ENCODE measurements around the gene AGBL1. TPM values are rescaled to one million over a fixed set of nuclear protein-coding genes. Genes with fewer than 3 reads are reported as not detected.

Gene AGBL1
- total and polyA plus RNA-seq, 2 donors: 1.5 TPM; not detected in 1

- Histone ChIP-seq H3K36me3 (ENCODE audit: insufficient read depth) (no peaks in the 10 kb centered on the region), H3K27ac (ENCODE audit: low read depth) (no peak overlapping the region), H3K4me1 (ENCODE audit: insufficient read depth) (no peaks in the 10 kb centered on the region), H3K4me3 (ENCODE audit: low read depth, low read length) (no peak overlapping the region)
- 89% methylated on average over 9 of the region's 9 CpGs for WGBS
- DNase-seq (ENCODE audit: extremely low spot score): no peak
Measured at GRCh38 chr15:86311568-86312280, 232.1 kb downstream of the AGBL1 start.

DNA sequence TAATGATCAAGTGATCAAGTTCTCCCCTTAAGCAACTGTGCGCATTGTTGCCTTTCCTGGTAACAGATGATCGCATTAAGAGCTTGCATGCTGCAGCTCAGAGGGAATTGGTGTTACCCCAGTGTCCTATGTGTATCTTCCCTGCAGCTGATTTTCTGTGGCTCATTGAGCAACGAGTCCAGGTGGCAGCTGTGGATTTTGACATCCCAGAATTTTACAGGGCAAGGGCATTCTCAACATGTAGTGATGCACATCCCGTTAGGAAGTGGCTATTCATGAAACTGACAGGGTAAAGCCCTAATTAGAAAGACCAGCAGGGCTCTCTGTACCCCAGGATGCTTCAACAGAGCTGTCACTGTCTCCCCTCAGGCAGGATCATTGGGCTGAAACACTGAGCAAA is 232.8 kb downstream of the AGBL1 start:
- WGBS: 65% methylated on average over 4 of the region's 4 CpGs
- Histone ChIP-seq H3K4me3 (ENCODE audit: low read depth, low read length) (no peak overlapping the region), H3K4me1 (ENCODE audit: insufficient read depth) (no peaks in the 10 kb centered on the region), H3K27ac (ENCODE audit: low read depth) (no peak overlapping the region), H3K36me3 (ENCODE audit: insufficient read depth) (no peaks in the 10 kb centered on the region)
- DNase-seq (ENCODE audit: extremely low spot score): no peak

GRCh38 chr15:86316216-86316615 is 236.5 kb downstream of the AGBL1 start:
- no peak overlapping the region for H3K27ac ChIP-seq (ENCODE audit: low read depth)
- 64% methylated on average over 8 of the region's 8 CpGs for WGBS
- DNase-seq (ENCODE audit: extremely low spot score): no peak
- H3K4me3 ChIP-seq (ENCODE audit: low read depth, low read length): no peak overlapping the region
- no peaks in the 10 kb centered on the region for H3K4me1 ChIP-seq (ENCODE audit: insufficient read depth)
- no peaks in the 10 kb centered on the region for H3K36me3 ChIP-seq (ENCODE audit: insufficient read depth)

DNA sequence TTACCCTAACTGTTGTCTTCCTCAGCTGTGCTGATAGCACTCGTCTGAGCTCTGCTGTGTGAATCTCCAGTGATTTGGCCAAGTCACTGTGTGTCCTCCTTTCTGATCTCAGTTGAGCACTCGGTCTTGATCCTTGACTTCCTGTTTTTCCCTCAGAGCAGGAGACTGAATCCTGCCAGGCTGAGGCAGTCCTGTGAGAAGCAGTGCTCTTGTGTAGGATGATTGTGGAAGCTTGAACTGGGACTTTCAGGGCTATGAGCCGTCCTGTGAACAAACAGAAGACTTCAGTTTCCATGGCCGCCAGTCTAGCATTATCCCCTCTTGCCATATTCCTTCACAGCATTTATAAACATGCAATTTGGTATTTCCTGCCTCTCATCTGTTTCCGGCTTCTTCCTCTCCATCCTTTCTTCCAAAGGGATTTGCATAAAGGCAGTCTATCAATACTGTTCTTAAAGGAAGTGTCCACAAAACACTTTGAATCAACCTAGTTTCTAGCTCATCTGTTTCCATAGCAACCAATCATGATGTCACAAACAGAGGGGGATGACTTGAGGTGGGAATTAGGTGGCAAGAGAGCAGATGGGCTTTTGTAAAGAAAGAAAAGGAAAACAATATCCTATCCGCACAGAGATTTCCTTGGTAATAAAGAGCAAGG is 237.2 kb downstream of the AGBL1 start:
- DNase-seq (ENCODE audit: extremely low spot score): no peak
- Histone ChIP-seq H3K36me3 (ENCODE audit: insufficient read depth) (no peaks in the 10 kb centered on the region), H3K4me3 (ENCODE audit: low read depth, low read length) (no peak overlapping the region), H3K27ac (ENCODE audit: low read depth) (no peak overlapping the region), H3K4me1 (ENCODE audit: insufficient read depth) (no peaks in the 10 kb centered on the region)
- WGBS: 38% methylated on average over 6 of the region's 6 CpGs

GRCh38 chr15:86317384-86317740 is 237.7 kb downstream of the AGBL1 start:
- Histone ChIP-seq H3K36me3 (ENCODE audit: insufficient read depth) (no peaks in the 10 kb centered on the region), H3K4me3 (ENCODE audit: low read depth, low read length) (no peak overlapping the region), H3K4me1 (ENCODE audit: insufficient read depth) (no peaks in the 10 kb centered on the region), H3K27ac (ENCODE audit: low read depth) (no peak overlapping the region)
- no peak for DNase-seq (ENCODE audit: extremely low spot score)
- 72% methylated on average over 4 of the region's 4 CpGs for WGBS

GRCh38 chr15:86322629-86323028 is 243.0 kb downstream of the AGBL1 start:
- H3K36me3 ChIP-seq (ENCODE audit: insufficient read depth): no peaks in the 10 kb centered on the region
- no peak for DNase-seq (ENCODE audit: extremely low spot score)
- no peak overlapping the region for H3K4me3 ChIP-seq (ENCODE audit: low read depth, low read length)
- no peak overlapping the region for H3K27ac ChIP-seq (ENCODE audit: low read depth)
- 65% methylated on average over 1 of the region's 1 CpG for WGBS
- H3K4me1 ChIP-seq (ENCODE audit: insufficient read depth): no peaks in the 10 kb centered on the region

GRCh38 chr15:86327230-86327865 is 247.7 kb downstream of the AGBL1 start:
- Histone ChIP-seq H3K36me3 (ENCODE audit: insufficient read depth) (no peaks in the 10 kb centered on the region), H3K4me1 (ENCODE audit: insufficient read depth) (no peaks in the 10 kb centered on the region), H3K4me3 (ENCODE audit: low read depth, low read length) (no peak overlapping the region), H3K27ac (ENCODE audit: low read depth) (no peak overlapping the region)
- DNase-seq (ENCODE audit: extremely low spot score): no peak
- WGBS: 36% methylated on average over 2 of the region's 2 CpGs

- WGBS: 35% methylated on average over 2 of the region's 2 CpGs
- Histone ChIP-seq H3K36me3 (ENCODE audit: insufficient read depth) (no peaks in the 10 kb centered on the region), H3K4me3 (ENCODE audit: low read depth, low read length) (no peak overlapping the region), H3K4me1 (ENCODE audit: insufficient read depth) (no peaks in the 10 kb centered on the region), H3K27ac (ENCODE audit: low read depth) (no peak overlapping the region)
- no peak for DNase-seq (ENCODE audit: extremely low spot score)
Measured at GRCh38 chr15:86328658-86329057, 249.0 kb downstream of the AGBL1 start.

DNA sequence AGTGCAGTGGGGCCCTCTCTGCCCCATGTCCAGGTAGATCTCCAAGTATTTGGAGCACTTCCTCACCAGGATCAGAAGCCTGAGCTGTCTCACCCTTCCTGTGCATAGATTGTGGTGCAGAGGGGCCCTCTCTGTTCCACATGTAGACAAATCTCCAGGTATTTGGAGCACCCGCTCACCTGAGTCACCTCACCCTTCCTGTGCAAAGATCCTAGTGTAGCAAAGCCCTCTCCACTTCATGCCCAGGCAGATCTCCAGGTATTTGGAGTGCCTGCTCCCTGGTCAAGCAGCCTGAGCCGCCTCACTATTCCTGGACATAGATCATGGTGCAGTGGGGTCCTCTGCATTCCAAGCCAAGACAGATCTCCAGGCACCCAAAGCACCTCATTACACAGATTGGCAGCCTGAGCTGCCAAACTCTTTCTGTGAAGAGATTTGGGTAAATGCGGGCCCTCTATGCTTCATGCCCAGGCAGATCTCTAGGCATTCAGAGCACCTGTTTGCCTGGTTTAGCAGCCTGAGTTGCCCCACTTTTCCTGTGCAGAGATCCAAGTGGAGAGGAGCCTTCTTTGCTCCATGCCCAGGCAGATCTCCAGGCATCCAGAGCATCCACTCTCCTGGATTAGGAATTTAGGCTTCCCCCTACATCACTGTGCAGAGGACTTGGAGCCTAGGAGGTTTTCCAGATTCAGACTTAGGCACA is 249.8 kb downstream of the AGBL1 start:
- DNase-seq (ENCODE audit: extremely low spot score): no peak
- Histone ChIP-seq H3K27ac (ENCODE audit: low read depth) (no peak overlapping the region), H3K4me1 (ENCODE audit: insufficient read depth) (no peaks in the 10 kb centered on the region), H3K4me3 (ENCODE audit: low read depth, low read length) (no peak overlapping the region), H3K36me3 (ENCODE audit: insufficient read depth) (no peaks in the 10 kb centered on the region)
- WGBS: 95% methylated on average over 3 of the region's 3 CpGs

DNA sequence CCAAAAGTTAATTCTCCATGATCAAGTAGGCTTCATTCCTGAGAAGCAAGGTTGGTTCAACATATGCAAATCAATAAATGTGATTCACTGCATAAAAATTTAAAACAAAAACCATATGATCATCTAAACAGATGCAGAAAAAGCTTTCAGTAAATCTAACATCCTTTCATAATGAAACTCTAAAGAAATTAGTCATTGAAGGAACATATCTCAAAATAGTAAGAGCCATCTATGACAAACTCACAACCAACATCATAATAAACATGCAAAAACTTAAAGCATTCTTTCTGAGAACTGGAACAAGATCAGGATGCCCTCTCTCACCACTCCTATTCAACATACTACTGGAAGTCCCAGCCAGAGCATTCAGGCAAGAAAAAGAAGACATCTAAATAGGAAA is 254.1 kb downstream of the AGBL1 start:
- no peaks in the 10 kb centered on the region for H3K36me3 ChIP-seq (ENCODE audit: insufficient read depth)
- DNase-seq (ENCODE audit: extremely low spot score): no peak
- H3K4me1 ChIP-seq (ENCODE audit: insufficient read depth): no peaks in the 10 kb centered on the region
- no peak overlapping the region for H3K4me3 ChIP-seq (ENCODE audit: low read depth, low read length)
- no peak overlapping the region for H3K27ac ChIP-seq (ENCODE audit: low read depth)

DNA sequence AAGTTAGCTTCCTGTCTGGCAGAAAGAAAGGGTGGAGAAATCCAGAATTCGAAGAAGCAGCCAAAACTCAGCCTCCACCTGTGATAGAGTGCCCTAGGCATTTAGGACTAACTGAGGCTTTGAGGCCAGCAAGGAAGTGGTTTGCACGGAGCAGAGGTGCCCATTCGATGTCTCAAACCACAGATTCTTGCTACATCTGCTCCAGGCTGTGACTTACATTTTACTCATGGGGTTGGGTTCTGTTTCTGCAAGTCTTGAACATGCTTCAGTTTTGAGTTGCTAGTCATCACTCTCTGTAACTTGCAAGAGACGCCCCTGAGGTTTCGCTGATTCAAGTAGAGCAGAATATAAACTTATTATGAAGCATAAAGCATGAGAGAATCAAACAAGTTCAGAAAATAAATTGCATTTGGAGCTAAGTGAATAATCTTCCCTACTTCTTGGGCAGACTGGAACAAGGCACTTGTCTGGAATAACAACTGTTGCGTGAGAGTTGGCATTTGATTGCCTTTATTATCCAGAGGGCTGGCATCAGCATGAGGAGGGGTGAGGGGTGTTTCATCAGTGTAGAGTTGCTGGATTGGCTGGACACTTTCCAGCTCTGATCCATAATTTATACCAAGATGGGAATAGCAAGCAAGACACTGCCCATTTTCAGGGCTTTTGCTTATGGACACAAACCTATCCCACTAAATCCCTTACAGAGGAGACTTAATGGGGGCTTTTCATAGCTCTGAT is 256.5 kb downstream of the AGBL1 start:
- no peak for DNase-seq (ENCODE audit: extremely low spot score)
- Histone ChIP-seq H3K4me1 (ENCODE audit: insufficient read depth) (no peaks in the 10 kb centered on the region), H3K36me3 (ENCODE audit: insufficient read depth) (no peaks in the 10 kb centered on the region), H3K4me3 (ENCODE audit: low read depth, low read length) (no peak overlapping the region), H3K27ac (ENCODE audit: low read depth) (no peak overlapping the region)
- WGBS: 74% methylated on average over 6 of the region's 6 CpGs

DNA sequence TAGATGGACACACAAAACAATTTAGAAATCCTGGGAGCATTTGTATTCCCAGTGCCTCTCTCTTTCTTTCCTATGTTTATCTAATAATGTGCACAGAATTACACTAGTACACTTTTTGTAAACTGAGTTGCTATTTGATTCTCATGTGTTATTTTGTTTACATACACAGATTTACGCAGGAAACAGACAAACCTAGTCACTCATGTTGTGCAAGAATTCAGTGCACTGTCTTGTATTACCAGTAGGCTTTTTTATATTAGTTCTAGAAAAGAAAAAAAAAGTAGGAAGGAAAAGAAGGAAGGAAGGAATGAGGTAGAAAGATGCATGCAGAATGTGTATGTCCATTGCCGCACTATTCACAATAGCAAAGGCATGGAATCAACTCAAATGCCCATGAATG is 257.4 kb downstream of the AGBL1 start:
- WGBS: 83% methylated on average over 2 of the region's 2 CpGs

DNA sequence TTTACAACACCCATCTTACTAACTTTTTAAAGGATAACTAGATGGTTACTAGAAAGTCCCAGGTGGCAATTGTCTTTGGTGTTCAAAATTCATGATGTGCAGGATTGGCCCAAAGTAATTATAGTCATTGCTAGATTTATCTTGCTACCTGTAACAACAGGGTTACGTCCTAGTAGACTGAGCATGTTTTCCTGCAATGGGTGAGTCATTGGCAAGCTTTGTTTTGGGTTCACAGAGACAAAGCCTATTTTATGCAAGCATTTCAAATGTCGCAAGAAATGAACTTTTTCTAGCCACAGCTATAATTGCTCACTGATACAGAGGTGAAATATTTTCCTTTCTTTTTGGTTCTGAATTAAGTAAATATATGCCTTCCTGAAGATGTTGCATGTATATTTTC is 267.6 kb downstream of the AGBL1 start:
- no peak overlapping the region for H3K4me3 ChIP-seq (ENCODE audit: low read depth, low read length)
- WGBS: 80% methylated on average over 2 of the region's 2 CpGs
- no peaks in the 10 kb centered on the region for H3K36me3 ChIP-seq (ENCODE audit: insufficient read depth)
- H3K27ac ChIP-seq (ENCODE audit: low read depth): no peak overlapping the region
- H3K4me1 ChIP-seq (ENCODE audit: insufficient read depth): no peaks in the 10 kb centered on the region
- DNase-seq (ENCODE audit: extremely low spot score): no peak

More for the DNA sequence above, 257.4 kb downstream of the AGBL1 start:
- no peaks in the 10 kb centered on the region for H3K36me3 ChIP-seq (ENCODE audit: insufficient read depth)
- no peak overlapping the region for H3K27ac ChIP-seq (ENCODE audit: low read depth)
- no peak for DNase-seq (ENCODE audit: extremely low spot score)
- H3K4me3 ChIP-seq (ENCODE audit: low read depth, low read length): no peak overlapping the region
- no peaks in the 10 kb centered on the region for H3K4me1 ChIP-seq (ENCODE audit: insufficient read depth)

Data from urinary bladder (tissue), 4 donors.